OCI-LY1 (cell line): Measurements from ENCODE around the gene KRT16.

Source experiments
- H2AFZ ChIP-seq: fragments of 200-600 bp; sonication (generic), shearing (Covaris generic); 2 replicates; pipeline ENCODE4 v1.6.0; 2014; ENCODE audit warnings: antibody characterized with exemption, mild to moderate bottlenecking, low read length
- H3F3A ChIP-seq: fragments of 200-600 bp; sonication (generic), shearing (Covaris generic); 2 replicates; pipeline ENCODE4 v1.6.0; 2014; ENCODE audit warnings: mild to moderate bottlenecking, antibody characterized with exemption, low read length, moderate library complexity; ENCODE audit not compliant: insufficient read depth
- H3K27ac ChIP-seq: fragments of 200-600 bp; sonication (generic); 2 replicates; pipeline ENCODE4 v1.5.1; 2014; ENCODE audit warnings: low read length, mixed run types, mild to moderate bottlenecking, low read depth; ENCODE audit not compliant: poor library complexity, severe bottlenecking
- H3K27me3 ChIP-seq: fragments of 200-600 bp; sonication (generic); 2 replicates; pipeline ENCODE4 v1.6.0; 2014; ENCODE audit warnings: antibody characterized with exemption, mild to moderate bottlenecking, low read length, moderate library complexity; ENCODE audit not compliant: insufficient read depth
- H3K36me3 ChIP-seq: fragments of 200-600 bp; sonication (generic); 2 replicates; pipeline ENCODE4 v1.6.1; 2014; ENCODE audit warnings: mild to moderate bottlenecking, antibody characterized with exemption, low read length, moderate library complexity, mixed read lengths; ENCODE audit not compliant: insufficient read depth
- H3K4me1 ChIP-seq: fragments of 200-600 bp; sonication (generic); 2 replicates; pipeline ENCODE4 v1.5.1; 2014; ENCODE audit warnings: mild to moderate bottlenecking, low read length, moderate library complexity; ENCODE audit not compliant: insufficient read depth, severe bottlenecking
- H3K4me2 ChIP-seq: fragments of 200-600 bp; sonication (generic), shearing (Covaris generic); 2 replicates; pipeline ENCODE4 v1.6.1; 2014; ENCODE audit warnings: low read length
- H3K4me3 ChIP-seq: fragments of 200-600 bp; sonication (generic); 2 replicates; pipeline ENCODE4 v1.5.1; 2014; ENCODE audit warnings: low read length, low read depth, mild to moderate bottlenecking, mixed read lengths; ENCODE audit not compliant: poor library complexity, severe bottlenecking
- H3K79me2 ChIP-seq: fragments of 200-600 bp; shearing (Covaris generic); 2 replicates; pipeline ENCODE4 v1.6.1; 2016; ENCODE audit warnings: mixed run types, low read length, mixed read lengths; ENCODE audit not compliant: insufficient read depth
- H3K9ac ChIP-seq: fragments of 200-600 bp; sonication (generic), shearing (Covaris generic); 2 replicates; pipeline ENCODE4 v1.6.1; 2014; ENCODE audit warnings: mild to moderate bottlenecking, low read length, mixed read lengths
- H3K9me2 ChIP-seq: fragments of 200-600 bp; sonication (generic), shearing (Covaris generic); 2 replicates; pipeline ENCODE4 v1.6.1; 2014; ENCODE audit warnings: low read depth, mild to moderate bottlenecking, low read length, mixed read lengths
- H3K9me3 ChIP-seq: fragments of 200-600 bp; shearing (Covaris generic); 2 replicates; pipeline ENCODE4 v1.6.1; 2014; ENCODE audit warnings: low read length, mixed read lengths
- H4K20me1 ChIP-seq: fragments of 200-600 bp; sonication (generic), shearing (Covaris generic); 2 replicates; pipeline ENCODE4 v1.6.0; 2016; ENCODE audit warnings: mild to moderate bottlenecking, low read length; ENCODE audit not compliant: insufficient read depth
- CTCF ChIP-seq: fragments of 200-600 bp; sonication (generic), shearing (Covaris generic); IDR thresholded peaks from 2 replicates; pipeline ENCODE4 v1.5.1; 2017; ENCODE audit warnings: mild to moderate bottlenecking, antibody characterized with exemption, low read length, moderate library complexity, mixed read lengths
- EZH2 ChIP-seq: fragments of 200-600 bp; sonication (generic), shearing (Covaris generic); IDR thresholded peaks from 2 replicates; pipeline ENCODE4 v1.8.0; 2017; ENCODE audit warnings: borderline replicate concordance, mixed run types, mild to moderate bottlenecking, antibody characterized with exemption, low read length, moderate library complexity, mixed read lengths

Gene KRT16

GRCh38 chr17:41638941-41639340 lies 26.4 kb upstream of the KRT16 start:
- H3K4me3 ChIP-seq: no peak overlapping the region
- H2AFZ ChIP-seq: no peak overlapping the region
- TF ChIP-seq CTCF (no peak), EZH2 (no peak)
- H4K20me1 ChIP-seq: no peaks in the 10 kb centered on the region
- no peaks in the 10 kb centered on the region for H3K4me1 ChIP-seq
- H3K36me3 ChIP-seq: no peaks in the 10 kb centered on the region
- no peaks in the 10 kb centered on the region for H3K79me2 ChIP-seq
- H3K27me3 ChIP-seq: peaks cover 6% of the 10 kb centered on the region; the same call in 1 of the 2 replicates
- H3K9ac ChIP-seq: no peak overlapping the region
- no peaks in the 10 kb centered on the region for H3F3A ChIP-seq
- no peak overlapping the region for H3K27ac ChIP-seq
- no peak overlapping the region for H3K4me2 ChIP-seq
- no peaks in the 10 kb centered on the region for H3K9me3 ChIP-seq
- H3K9me2 ChIP-seq: no peaks in the 10 kb centered on the region

GRCh38 chr17:41638194-41638593 lies 25.6 kb upstream of the KRT16 start:
- Histone ChIP-seq H3F3A (no peaks in the 10 kb centered on the region), H3K79me2 (no peaks in the 10 kb centered on the region), H3K4me1 (no peaks in the 10 kb centered on the region), H2AFZ (no peak overlapping the region), H3K9me3 (no peaks in the 10 kb centered on the region), H3K27ac (no peak overlapping the region), H3K36me3 (no peaks in the 10 kb centered on the region), H3K4me2 (no peak overlapping the region), H3K9me2 (no peaks in the 10 kb centered on the region), H3K9ac (no peak overlapping the region), H3K27me3 (peaks cover 6% of the 10 kb centered on the region; the same call in 1 of the 2 replicates), H3K4me3 (no peak overlapping the region), H4K20me1 (no peaks in the 10 kb centered on the region)
- TF ChIP-seq EZH2 (no peak), CTCF (no peak)

- no peaks in the 10 kb centered on the region for H3F3A ChIP-seq
These were observed 24.1 kb upstream of the KRT16 start for GRCh38 chr17:41636652-41637051.

More at GRCh38 chr17:41636652-41637051, 24.1 kb upstream of the KRT16 start:
- no peak overlapping the region for H3K4me2 ChIP-seq
- H3K27ac ChIP-seq: no peak overlapping the region
- no peak overlapping the region for H3K9ac ChIP-seq
- H2AFZ ChIP-seq: no peak overlapping the region
- H3K4me1 ChIP-seq: no peaks in the 10 kb centered on the region
- no peaks in the 10 kb centered on the region for H3K79me2 ChIP-seq
- H4K20me1 ChIP-seq: no peaks in the 10 kb centered on the region
- no peaks in the 10 kb centered on the region for H3K27me3 ChIP-seq
- no peaks in the 10 kb centered on the region for H3K9me2 ChIP-seq
- no peak for TF ChIP-seq EZH2
- H3K4me3 ChIP-seq: no peak overlapping the region
- no peaks in the 10 kb centered on the region for H3K9me3 ChIP-seq
- H3K36me3 ChIP-seq: no peaks in the 10 kb centered on the region
